HG03558 (cell line): Measurements from ENCODE around the gene LHX4.

Source experiments
- ATAC-seq: cut with Tn5 transposase; IDR thresholded peaks from one replicate; pipeline ENCODE4 v1.9.1; 2021; ENCODE audit warnings: moderate number of reproducible peaks; ENCODE audit not compliant: unreplicated experiment; ENCODE audit errors: extremely low read depth

LHX4 gene

DNA sequence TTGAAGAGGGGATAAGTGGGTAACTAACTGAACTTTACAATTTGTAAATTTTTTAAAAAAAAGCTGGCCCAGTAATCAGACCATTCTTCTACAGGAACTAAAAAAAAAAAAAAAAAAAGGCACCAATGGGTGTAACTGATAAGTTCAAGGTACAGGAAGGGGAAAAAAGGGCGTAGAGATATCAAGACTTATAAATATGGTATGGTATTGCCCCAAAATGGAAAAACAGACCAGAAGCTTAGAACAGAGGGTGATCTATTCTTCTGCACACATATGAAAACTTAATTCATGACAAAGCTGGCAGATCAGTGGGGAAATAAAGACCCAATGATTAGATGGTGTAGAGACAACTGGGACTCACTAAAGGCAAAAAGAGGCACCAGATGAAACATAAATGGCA is 58.9 kb downstream of the LHX4 start:
- ATAC-seq, result no peak

DNA sequence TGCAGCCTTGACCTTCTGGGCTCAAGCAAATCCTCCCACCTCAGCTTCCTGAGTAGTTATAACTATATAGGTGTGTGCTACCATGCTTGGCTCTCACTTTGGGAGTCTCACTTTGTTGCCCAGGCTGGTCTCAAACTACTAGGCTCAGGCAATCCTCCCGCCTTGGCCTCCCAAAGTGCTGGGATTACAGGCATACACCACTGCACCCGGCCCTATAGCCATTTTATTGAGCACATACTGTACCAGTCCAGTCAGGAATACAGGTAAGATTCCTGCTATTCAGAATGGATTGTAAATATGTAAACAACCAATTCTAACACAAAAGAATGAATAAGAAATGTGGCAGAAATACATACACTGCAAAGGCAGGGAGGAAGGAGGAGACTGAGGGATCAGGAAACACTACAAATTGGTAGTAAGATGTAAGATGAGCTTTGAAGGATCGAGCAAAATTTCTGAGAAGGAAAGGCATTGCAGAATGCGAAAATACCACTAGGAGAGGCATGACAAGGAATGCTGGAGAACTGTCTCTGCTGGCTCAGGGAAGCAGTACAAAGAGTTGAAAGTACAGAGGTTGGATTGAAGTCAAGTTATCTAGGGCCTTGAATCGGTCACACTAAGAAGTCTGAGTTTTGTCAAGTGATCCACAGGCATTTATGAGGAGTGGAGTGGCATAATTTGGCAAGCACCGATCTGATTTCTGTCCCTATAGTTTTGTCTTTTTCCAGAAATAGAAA is 60.4 kb downstream of the LHX4 start:
- no peak for ATAC-seq

- no peak for ATAC-seq
These were observed 60.9 kb downstream of the LHX4 start for GRCh38 chr1:180291004-180291403.

GRCh38 chr1:180294711-180295110 is 64.6 kb downstream of the LHX4 start:
- no peak for ATAC-seq

GRCh38 chr1:180295999-180296398 is 65.9 kb downstream of the LHX4 start:
- ATAC-seq, result no peak

- no peak for ATAC-seq
These were observed 69.6 kb downstream of the LHX4 start for GRCh38 chr1:180299479-180300221.

- no peak for ATAC-seq
These were observed 71.2 kb downstream of the LHX4 start for GRCh38 chr1:180301135-180301742.

GRCh38 chr1:180309338-180309737 is 79.3 kb downstream of the LHX4 start:
- no peak for ATAC-seq

GRCh38 chr1:180310095-180310494 is 80.0 kb downstream of the LHX4 start:
- ATAC-seq, result no peak

- no peak for ATAC-seq
These were observed 81.1 kb downstream of the LHX4 start for GRCh38 chr1:180311011-180311730.

- ATAC-seq, result no peak
These were observed 82.9 kb downstream of the LHX4 start for GRCh38 chr1:180312926-180313325.

DNA sequence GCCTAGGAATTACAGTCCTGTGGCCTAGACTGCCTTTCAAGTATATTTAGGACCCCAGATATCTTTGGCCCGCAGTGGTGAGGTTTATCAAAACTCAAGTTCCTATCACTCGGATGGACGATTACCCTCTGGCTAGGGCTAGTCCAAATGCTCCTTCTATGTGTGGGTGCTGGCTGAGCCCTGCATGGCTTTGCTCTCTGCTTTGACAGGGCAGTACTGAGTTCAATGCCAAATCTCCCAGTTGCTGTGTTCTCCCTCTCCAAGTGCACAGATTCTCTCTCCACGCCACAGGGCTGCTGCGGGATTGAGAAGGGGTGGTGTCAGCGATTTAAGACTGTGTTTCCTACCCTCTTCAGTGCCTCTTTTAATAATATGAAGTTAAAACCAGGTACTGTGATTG is 97.0 kb downstream of the LHX4 start:
- no peak for ATAC-seq
